Measurements from ENCODE around the gene SOX6. TPM values are rescaled to one million over a fixed set of nuclear protein-coding genes. Genes with fewer than 3 reads are reported as not detected.
"Not testable (repeated sequence)": the region's sequence is repeated elsewhere in the genome, so short reads cannot be mapped to it uniquely, and the experiment has no call there.

SOX6 gene
- total RNA-seq, 1 donor from 2014 or later = not detected

DNA sequence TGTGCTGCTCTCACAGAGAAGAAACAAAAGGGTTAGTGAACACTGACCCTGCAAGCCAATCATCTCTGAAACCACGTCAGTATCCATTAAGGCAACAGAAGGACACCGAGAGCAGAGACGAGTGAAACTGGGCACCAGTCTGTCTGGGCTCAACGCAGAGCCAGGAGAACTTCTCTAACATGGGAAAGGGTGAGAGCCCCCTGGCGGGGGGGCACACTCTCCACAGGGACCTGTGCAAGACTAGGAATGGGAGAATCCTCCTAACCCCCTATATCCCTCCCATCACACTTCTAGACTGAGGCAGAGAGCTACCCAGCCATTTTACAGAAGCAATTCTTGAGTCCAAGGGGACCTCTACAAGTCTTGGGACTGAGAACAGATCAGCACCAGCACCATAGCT is 285.8 kb downstream of the SOX6 start:
- Mint-ChIP-seq H3K27me3 (ENCODE audit: insufficient read depth) (no peaks in the 10 kb centered on the region), H3K9me3 (peaks cover 15% of the 10 kb centered on the region), H3K27ac (no peak overlapping the region), H3K4me1 (ENCODE audit: low read depth) (no peaks in the 10 kb centered on the region), H3K4me3 (no peak overlapping the region), H3K36me3 (ENCODE audit: low read depth) (no peaks in the 10 kb centered on the region)
- no peak for DNase-seq (ENCODE audit: low spot score)
- intact Hi-C loops (cut with micrococcal nuclease) = no loop called here

DNA sequence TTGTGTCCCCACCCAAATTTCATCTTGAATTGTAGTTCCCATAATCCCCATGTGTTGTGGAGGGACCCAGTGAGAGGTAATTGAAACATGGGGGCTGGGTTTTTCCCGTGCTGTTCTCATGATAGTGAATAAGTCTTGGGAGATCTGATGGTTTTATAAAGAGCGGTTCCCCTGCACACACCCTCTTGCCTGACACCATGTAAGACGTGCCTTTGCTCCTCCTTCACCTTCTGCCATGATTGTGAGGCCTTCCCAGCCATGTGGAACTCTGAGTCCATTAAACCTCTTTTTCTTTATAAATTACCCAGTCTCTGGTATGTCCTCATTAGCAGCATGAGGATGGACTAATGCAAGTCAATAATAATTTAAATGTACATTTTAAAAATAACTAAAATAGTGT is 289.1 kb downstream of the SOX6 start:
- H3K4me3 Mint-ChIP-seq; H3K9me3 Mint-ChIP-seq; H3K27ac Mint-ChIP-seq; H3K4me1 Mint-ChIP-seq (ENCODE audit: low read depth); DNase-seq (ENCODE audit: low spot score); H3K36me3 Mint-ChIP-seq (ENCODE audit: low read depth); intact Hi-C loops (cut with micrococcal nuclease); H3K27me3 Mint-ChIP-seq (ENCODE audit: insufficient read depth): not testable (repeated sequence)

DNA sequence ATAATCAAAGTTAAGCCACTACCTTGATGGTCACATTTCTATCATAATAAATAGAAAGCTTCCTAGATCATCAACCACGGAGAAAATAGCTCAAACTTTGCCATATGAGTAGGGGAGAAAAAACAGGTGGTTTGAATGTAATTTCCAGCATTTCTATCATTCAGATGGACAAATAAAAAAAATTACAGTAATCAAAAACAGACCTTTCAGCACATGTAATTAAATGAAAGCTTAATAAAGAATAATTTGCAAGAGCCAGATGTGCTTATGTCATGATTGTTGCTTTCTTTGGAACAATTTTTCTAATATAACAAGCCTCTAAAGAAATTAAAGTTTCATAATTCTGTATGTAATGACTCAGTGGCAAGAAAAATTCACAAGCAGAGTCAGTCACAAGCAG is 297.0 kb downstream of the SOX6 start:
- no peaks in the 10 kb centered on the region for H3K27me3 Mint-ChIP-seq (ENCODE audit: insufficient read depth)
- no peaks in the 10 kb centered on the region for H3K4me1 Mint-ChIP-seq (ENCODE audit: low read depth)
- no peaks in the 10 kb centered on the region for H3K36me3 Mint-ChIP-seq (ENCODE audit: low read depth)
- H3K4me3 Mint-ChIP-seq = no peak overlapping the region
- no peak for DNase-seq (ENCODE audit: low spot score)
- intact Hi-C loops (cut with micrococcal nuclease) = no loop called here
- H3K27ac Mint-ChIP-seq = no peak overlapping the region
- no peaks in the 10 kb centered on the region for H3K9me3 Mint-ChIP-seq

DNA sequence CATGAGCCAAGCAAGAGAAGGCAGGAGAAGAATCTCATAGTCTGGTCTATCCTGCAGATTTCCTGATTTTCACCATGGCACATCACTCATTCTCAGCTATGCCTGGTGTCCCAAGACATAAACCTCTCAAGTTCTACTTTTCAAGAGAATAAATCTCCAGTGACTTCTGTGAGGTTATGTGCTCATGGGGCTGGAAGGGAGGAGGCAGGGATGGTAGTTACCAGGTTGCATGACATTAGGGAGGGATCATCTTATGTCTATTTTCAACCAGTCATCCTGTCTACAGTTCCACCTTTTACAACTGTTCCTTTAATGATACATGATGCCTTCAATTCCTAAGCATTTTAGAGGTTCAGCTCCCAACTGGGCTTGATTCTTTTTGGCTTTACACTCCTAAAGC is 297.7 kb downstream of the SOX6 start:
- intact Hi-C loops (cut with micrococcal nuclease) = no loop called here
- H3K27me3 Mint-ChIP-seq (ENCODE audit: insufficient read depth) = no peaks in the 10 kb centered on the region
- no peaks in the 10 kb centered on the region for H3K9me3 Mint-ChIP-seq
- DNase-seq (ENCODE audit: low spot score) = no peak
- no peaks in the 10 kb centered on the region for H3K4me1 Mint-ChIP-seq (ENCODE audit: low read depth)
- H3K4me3 Mint-ChIP-seq = no peak overlapping the region
- no peak overlapping the region for H3K27ac Mint-ChIP-seq
- H3K36me3 Mint-ChIP-seq (ENCODE audit: low read depth) = no peaks in the 10 kb centered on the region

DNA sequence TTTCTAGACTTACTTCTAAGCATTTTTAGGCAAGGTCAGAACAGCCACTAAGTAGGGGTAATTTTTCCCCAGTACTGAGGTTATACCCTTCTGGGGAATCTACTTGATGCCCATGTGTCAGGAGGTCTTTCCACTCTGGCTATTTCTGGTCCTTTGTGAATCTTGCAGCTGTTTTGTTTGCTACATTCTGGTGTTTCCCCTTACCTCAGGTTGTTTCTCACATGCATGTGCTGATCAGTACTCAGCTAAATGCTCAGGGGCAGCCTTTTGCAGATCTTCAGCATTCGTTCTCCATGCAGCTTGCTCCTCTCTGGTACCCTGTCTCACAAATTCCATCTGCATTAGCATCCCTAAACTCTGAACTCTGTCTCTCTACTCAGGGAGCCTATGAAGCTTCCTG is 303.6 kb downstream of the SOX6 start:
- Mint-ChIP-seq H3K36me3 (ENCODE audit: low read depth) (no peaks in the 10 kb centered on the region), H3K27ac (no peak overlapping the region), H3K27me3 (ENCODE audit: insufficient read depth) (no peaks in the 10 kb centered on the region), H3K4me3 (no peak overlapping the region), H3K9me3 (no peaks in the 10 kb centered on the region), H3K4me1 (ENCODE audit: low read depth) (no peaks in the 10 kb centered on the region)
- DNase-seq (ENCODE audit: low spot score) = no peak
- intact Hi-C loops (cut with micrococcal nuclease) = no loop called here

DNA sequence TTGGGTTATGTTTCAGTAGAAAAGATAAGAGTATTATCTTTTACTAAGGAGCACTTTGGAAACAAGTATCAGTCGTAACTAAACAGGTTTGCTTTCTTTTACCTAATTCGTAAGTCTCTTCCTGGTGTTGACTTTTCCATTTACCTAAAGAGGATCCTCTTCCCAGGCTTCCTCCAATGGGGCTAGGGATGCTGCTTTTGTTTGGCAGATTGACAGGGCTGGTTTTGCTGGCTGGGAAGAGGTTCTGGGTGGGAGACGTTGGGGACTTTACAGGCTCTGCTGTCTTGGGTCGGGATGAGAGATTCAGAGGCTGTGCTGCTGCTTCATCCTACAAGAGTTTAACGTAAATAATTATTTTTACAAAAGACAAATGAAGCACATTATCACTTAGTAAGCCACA is 306.7 kb downstream of the SOX6 start:
- Mint-ChIP-seq H3K9me3 (no peaks in the 10 kb centered on the region), H3K27me3 (ENCODE audit: insufficient read depth) (no peaks in the 10 kb centered on the region), H3K4me3 (no peak overlapping the region), H3K4me1 (ENCODE audit: low read depth) (no peaks in the 10 kb centered on the region), H3K27ac (no peak overlapping the region), H3K36me3 (ENCODE audit: low read depth) (no peaks in the 10 kb centered on the region)
- DNase-seq (ENCODE audit: low spot score) = no peak
- intact Hi-C loops (cut with micrococcal nuclease) = no loop called here

DNA sequence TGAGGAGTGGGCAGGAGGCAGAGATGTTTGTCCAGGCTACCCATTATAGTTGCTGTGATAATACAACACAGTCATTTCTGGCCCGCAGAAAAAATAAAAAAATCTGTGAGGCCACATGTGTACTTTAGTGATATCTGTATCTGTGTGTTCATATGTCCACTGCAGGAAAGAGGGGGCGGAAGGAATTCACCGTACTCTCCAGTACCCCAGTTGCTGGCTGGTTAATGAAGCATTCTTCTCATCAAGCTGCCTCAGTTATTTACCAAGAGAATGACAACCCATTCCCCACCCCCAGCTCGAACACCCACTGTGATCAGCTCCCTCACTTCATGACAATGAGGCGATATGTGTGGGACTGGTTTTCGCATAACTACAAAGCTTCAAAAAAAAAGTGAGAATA is 309.3 kb downstream of the SOX6 start:
- no peak overlapping the region for H3K27ac Mint-ChIP-seq
- intact Hi-C loops (cut with micrococcal nuclease) = no loop called here
- DNase-seq (ENCODE audit: low spot score) = no peak
- H3K36me3 Mint-ChIP-seq (ENCODE audit: low read depth) = no peaks in the 10 kb centered on the region
- H3K4me1 Mint-ChIP-seq (ENCODE audit: low read depth) = no peaks in the 10 kb centered on the region
- H3K9me3 Mint-ChIP-seq = no peaks in the 10 kb centered on the region
- H3K4me3 Mint-ChIP-seq = no peak overlapping the region
- no peaks in the 10 kb centered on the region for H3K27me3 Mint-ChIP-seq (ENCODE audit: insufficient read depth)

DNA sequence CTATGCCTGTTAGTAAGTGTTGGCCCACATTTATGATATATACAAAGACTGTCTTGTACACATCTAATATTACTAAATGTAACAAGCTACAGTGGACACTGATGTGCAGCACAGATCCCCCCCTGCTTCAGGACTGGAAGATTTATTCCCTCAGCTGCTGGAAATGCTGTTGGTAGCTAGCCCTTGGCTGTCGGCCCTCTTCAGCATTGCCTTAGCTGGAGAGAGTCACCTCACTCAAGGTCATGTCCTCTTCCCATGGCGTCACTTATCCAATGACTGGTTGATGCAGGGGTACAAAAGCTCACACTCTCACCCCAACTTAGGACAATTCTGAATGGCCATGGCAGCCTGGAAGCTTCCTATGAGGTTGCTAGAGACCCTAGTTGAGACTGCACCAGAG is 312.7 kb downstream of the SOX6 start:
- Mint-ChIP-seq H3K4me1 (ENCODE audit: low read depth) (no peaks in the 10 kb centered on the region), H3K9me3 (no peaks in the 10 kb centered on the region), H3K4me3 (no peak overlapping the region), H3K27ac (no peak overlapping the region), H3K27me3 (ENCODE audit: insufficient read depth) (peaks cover 3% of the 10 kb centered on the region), H3K36me3 (ENCODE audit: low read depth) (no peaks in the 10 kb centered on the region)
- intact Hi-C loops (cut with micrococcal nuclease) = no loop called here
- no peak for DNase-seq (ENCODE audit: low spot score)

DNA sequence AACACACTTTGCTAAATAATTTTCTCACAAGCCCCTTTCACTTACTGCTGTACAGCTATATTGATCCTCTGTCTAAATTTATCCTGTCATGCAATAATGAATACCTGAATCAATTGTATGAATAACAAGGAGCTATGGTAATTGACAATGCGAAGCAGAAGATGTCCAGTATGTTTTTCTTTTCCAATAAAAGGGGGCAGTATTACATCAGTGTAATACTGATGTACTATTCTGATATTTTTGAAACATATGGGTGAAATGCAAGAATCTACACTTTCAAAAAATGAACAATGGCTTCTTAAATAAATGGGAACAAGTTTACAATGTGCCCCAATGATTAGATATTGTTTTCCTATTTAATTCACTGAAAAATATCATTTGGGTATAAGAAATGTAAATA is 315.1 kb downstream of the SOX6 start:
- Mint-ChIP-seq H3K4me3 (no peak overlapping the region), H3K36me3 (ENCODE audit: low read depth) (no peaks in the 10 kb centered on the region), H3K27ac (no peak overlapping the region), H3K4me1 (ENCODE audit: low read depth) (no peaks in the 10 kb centered on the region), H3K27me3 (ENCODE audit: insufficient read depth) (peaks cover 3% of the 10 kb centered on the region), H3K9me3 (no peaks in the 10 kb centered on the region)
- no peak for DNase-seq (ENCODE audit: low spot score)
- intact Hi-C loops (cut with micrococcal nuclease) = no loop called here

DNA sequence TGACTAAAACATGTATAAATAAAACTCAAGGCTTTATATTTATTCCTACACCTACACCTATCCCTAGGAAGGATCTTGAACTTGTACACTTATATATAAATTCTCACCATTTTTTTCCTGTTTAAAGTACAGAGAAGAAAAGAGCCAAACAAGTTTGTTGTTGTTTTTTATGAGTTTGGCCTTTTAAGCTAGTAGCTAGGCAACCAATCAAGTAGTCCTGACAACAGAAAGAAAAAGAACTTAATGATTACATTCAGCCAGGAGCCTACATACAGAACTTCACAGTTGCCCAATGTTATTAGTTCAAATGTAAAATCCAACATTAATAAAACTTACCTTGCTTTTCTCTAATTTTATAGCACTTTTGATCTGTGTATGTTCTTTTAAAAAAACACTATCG is 316.2 kb downstream of the SOX6 start:
- Mint-ChIP-seq H3K9me3 (no peaks in the 10 kb centered on the region), H3K4me3 (no peak overlapping the region), H3K4me1 (ENCODE audit: low read depth) (no peaks in the 10 kb centered on the region)

DNA sequence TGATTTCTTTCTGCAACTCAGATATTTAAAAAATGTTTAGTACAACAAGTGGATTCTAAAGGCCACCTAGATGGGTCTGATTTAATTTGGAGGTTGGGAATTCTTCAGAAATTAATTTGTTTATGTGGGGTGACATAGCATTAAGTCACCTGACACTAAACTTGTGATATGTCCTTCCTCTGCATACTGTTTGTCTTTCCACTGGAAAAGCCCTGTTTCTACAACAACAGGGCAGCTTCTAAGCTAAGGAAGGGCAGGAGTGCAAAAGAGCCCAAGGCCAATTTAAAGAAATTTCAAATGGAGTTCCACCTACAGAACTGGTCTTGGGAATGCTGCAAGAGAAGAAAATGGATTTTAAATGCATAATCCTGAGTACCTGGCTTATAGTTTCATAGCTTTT is 319.2 kb downstream of the SOX6 start:
- H3K4me1 Mint-ChIP-seq (ENCODE audit: low read depth) = no peaks in the 10 kb centered on the region
- no peak for DNase-seq (ENCODE audit: low spot score)

More for the DNA sequence above, 316.2 kb downstream of the SOX6 start:
- Mint-ChIP-seq H3K27ac (no peak overlapping the region), H3K27me3 (ENCODE audit: insufficient read depth) (peaks cover 3% of the 10 kb centered on the region), H3K36me3 (ENCODE audit: low read depth) (no peaks in the 10 kb centered on the region)
- intact Hi-C loops (cut with micrococcal nuclease) = no loop called here
- DNase-seq (ENCODE audit: low spot score) = no peak

DNA sequence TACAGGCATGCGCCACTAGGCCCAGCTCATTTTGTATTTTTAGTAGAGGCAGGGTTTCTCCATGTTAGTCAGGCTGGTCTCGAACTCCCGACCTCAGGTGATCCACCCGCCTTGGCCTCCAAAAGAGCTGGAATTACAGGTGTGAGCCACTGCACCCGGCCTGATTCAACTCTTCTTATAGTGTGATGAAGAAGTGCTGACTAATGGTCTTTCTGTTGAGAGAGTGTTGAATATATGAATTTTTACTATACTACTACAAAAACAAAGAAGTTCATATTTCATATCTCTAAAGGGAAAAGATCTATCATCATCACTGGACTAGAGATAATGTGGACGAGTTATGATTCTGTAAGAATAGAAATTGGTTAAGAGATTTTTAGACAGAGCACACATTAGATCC is 320.1 kb downstream of the SOX6 start:
- no peaks in the 10 kb centered on the region for H3K36me3 Mint-ChIP-seq (ENCODE audit: low read depth)
- no peak overlapping the region for H3K4me3 Mint-ChIP-seq
- DNase-seq (ENCODE audit: low spot score) = no peak
- H3K4me1 Mint-ChIP-seq (ENCODE audit: low read depth) = no peaks in the 10 kb centered on the region
- no peak overlapping the region for H3K27ac Mint-ChIP-seq
- peaks cover 3% of the 10 kb centered on the region for H3K27me3 Mint-ChIP-seq (ENCODE audit: insufficient read depth)
- intact Hi-C loops (cut with micrococcal nuclease) = no loop called here
- H3K9me3 Mint-ChIP-seq = no peaks in the 10 kb centered on the region

More for the DNA sequence above, 319.2 kb downstream of the SOX6 start:
- Mint-ChIP-seq H3K36me3 (ENCODE audit: low read depth) (no peaks in the 10 kb centered on the region), H3K4me3 (no peak overlapping the region), H3K27ac (no peak overlapping the region), H3K27me3 (ENCODE audit: insufficient read depth) (peaks cover 3% of the 10 kb centered on the region), H3K9me3 (no peaks in the 10 kb centered on the region)
- intact Hi-C loops (cut with micrococcal nuclease) = no loop called here

DNA sequence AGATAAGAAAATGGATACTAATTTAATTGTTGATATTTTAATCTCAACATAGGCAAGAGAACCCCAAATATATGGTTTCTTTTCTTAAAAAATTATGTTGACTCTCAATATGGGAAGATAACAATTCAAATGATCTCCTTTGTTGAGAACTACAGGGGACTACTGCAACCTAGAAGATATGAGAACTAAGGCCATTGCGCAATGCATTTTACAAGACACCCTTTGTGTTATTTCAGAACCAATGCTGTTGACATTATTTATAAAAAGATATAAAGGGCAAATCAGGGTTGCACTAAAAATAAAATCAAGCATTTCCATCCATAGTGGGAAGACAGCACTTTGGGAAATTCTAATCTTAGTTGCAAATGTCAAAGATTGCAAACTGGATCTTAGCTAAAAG is 322.3 kb downstream of the SOX6 start:
- Mint-ChIP-seq H3K9me3 (no peaks in the 10 kb centered on the region), H3K36me3 (ENCODE audit: low read depth) (no peaks in the 10 kb centered on the region), H3K4me1 (ENCODE audit: low read depth) (no peaks in the 10 kb centered on the region), H3K4me3 (no peak overlapping the region), H3K27me3 (ENCODE audit: insufficient read depth) (peaks cover 2% of the 10 kb centered on the region), H3K27ac (no peak overlapping the region)
- intact Hi-C loops (cut with micrococcal nuclease) = no loop called here
- no peak for DNase-seq (ENCODE audit: low spot score)

DNA sequence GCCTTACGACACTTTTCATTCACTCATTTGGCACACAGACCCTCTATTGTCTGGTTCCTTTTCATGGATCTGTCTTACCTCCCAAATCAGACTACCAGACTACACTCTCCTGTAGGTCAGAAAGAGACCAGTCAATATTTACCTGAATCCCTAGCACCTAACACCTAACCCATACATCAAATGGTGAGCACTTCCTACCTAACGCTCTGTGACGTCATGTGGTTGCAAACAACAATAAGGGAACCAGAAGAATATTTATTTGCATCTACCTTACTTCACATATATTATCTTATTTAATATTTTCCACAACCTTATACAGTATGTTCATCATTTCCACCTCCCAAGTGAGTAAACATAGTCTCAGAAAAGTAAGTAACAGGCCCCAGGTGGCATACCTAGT is 323.4 kb downstream of the SOX6 start:
- intact Hi-C loops (cut with micrococcal nuclease) = no loop called here
- no peaks in the 10 kb centered on the region for H3K27me3 Mint-ChIP-seq (ENCODE audit: insufficient read depth)

More for the DNA sequence above, 323.4 kb downstream of the SOX6 start:
- H3K36me3 Mint-ChIP-seq (ENCODE audit: low read depth) = no peaks in the 10 kb centered on the region
- no peak overlapping the region for H3K4me3 Mint-ChIP-seq
- DNase-seq (ENCODE audit: low spot score) = no peak
- H3K9me3 Mint-ChIP-seq = no peaks in the 10 kb centered on the region
- H3K27ac Mint-ChIP-seq = no peak overlapping the region
- no peaks in the 10 kb centered on the region for H3K4me1 Mint-ChIP-seq (ENCODE audit: low read depth)

All from activated T-helper 1 cell treated with anti-CD3 and anti-CD28 coated beads, Interleukin-12 subunit alpha, Interleukin-12 subunit beta, Interleukin-2, Interleukin-4 antibody, amounts not matched to agents 30 ng/mL and 10 ng/mL and 1 ng/mL, durations not matched to agents 14 hours and 24 hours and 36 hours (primary cell).